HepG2 (cell line): ENCODE measurements around the gene PHACTR1. TPM values are rescaled to one million over a fixed set of nuclear protein-coding genes. Genes with fewer than 3 reads are reported as not detected.

Experiments
- ATAC-seq: fragments of 200-7000 bp; cut with Tn5 transposase; 3 replicates; pipeline ENCODE4 v1.9.1; 2020; ENCODE audit warnings: mild to moderate bottlenecking, moderate library complexity
- BruUV-seq: library from RNA; stranded (reverse); fragments of 400-500 nt; replicated peaks from 2 replicates; lab custom pipeline; 2021; lab: Mats Ljungman, UMichigan
- CTCF ChIA-PET: fragments of 300-600 bp; formaldehyde crosslinking; extraction: SDS; loops from one replicate; lab custom pipeline; 2021; ENCODE audit warnings: low total read pairs, inconsistent platforms, low intra/inter-chr PET ratio; lab: Yijun Ruan, JAX
- POLR2A ChIA-PET: fragments of 350-600 bp; sonication (Branson Sonifier 250); formaldehyde crosslinking; loops from one replicate; lab custom pipeline; 2020; ENCODE audit warnings: antibody characterized with exemption, inconsistent platforms; lab: Yijun Ruan, JAX
- DNase-seq: peaks from one replicate; pipeline ENCODE4 v3.0.0-alpha.2; 2015; ENCODE audit warnings: low spot score
- FAIRE-seq: peaks from 3 replicates; lab custom pipeline; 2011; peaks lifted over from hg19 to GRCh38; lab: Jason Lieb, UNC
- H2AFZ ChIP-seq: one replicate; pipeline ENCODE4 v1.6.1; 2011; ENCODE audit warnings: low read length, inconsistent platforms
- H3K27ac ChIP-seq: fragments of 300-600 bp; 3 replicates; pipeline ENCODE4 v1.8.0; 2011; ENCODE audit warnings: mixed run types, mild to moderate bottlenecking, mixed read lengths, low read length, inconsistent platforms; ENCODE audit not compliant: insufficient read depth; ENCODE audit errors: extremely low read length
- H3K27me3 ChIP-seq, 2 experiments: fragments of 200-600 bp in 1 of 2; 2 replicates in 1 of 2; 3 replicates in 1 of 2; pipeline versions ENCODE4 v1.6.0 to v1.8.0; 2011; ENCODE audit warnings: low read length in 2 of 2, mild to moderate bottlenecking in 2 of 2, moderate library complexity in 2 of 2, inconsistent platforms in 1 of 2; ENCODE audit not compliant: insufficient read depth in 2 of 2, control insufficient read depth in 1 of 2
- H3K36me3 ChIP-seq, 2 experiments: fragments of 200-600 bp in 1 of 2; replicated peaks in 1 of 2; 2 replicates in 1 of 2; 3 replicates in 1 of 2; pipeline versions ENCODE4 v1.5.1 to v1.8.0; 2011; ENCODE audit warnings: low read length in 2 of 2, inconsistent platforms in 1 of 2; ENCODE audit not compliant: insufficient read depth in 2 of 2, control insufficient read depth in 1 of 2
- H3K4me1 ChIP-seq: 2 replicates; pipeline ENCODE4 v1.5.1; 2012; ENCODE audit warnings: low read length, inconsistent platforms; ENCODE audit not compliant: insufficient read depth
- H3K4me2 ChIP-seq: 2 replicates; pipeline ENCODE4 v1.6.0; 2011; ENCODE audit warnings: low read depth, low read length, inconsistent platforms
- H3K4me3 ChIP-seq, 3 experiments: fragments of 200-600 bp in 1 of 3; sonication (generic), shearing (Covaris generic) in 1 of 3; replicated peaks in 1 of 3; 2 replicates each; pipeline ENCODE4 v1.5.1; 2011 to 2016; ENCODE audit warnings: low read length in 3 of 3, inconsistent platforms in 2 of 3, low read depth in 2 of 3, mild to moderate bottlenecking in 2 of 3, control low read depth in 1 of 3, mixed read lengths in 1 of 3; ENCODE audit not compliant: insufficient read depth in 1 of 3
- H3K79me2 ChIP-seq: one replicate; pipeline ENCODE4 v1.6.1; 2011; ENCODE audit warnings: low read length, inconsistent platforms; ENCODE audit not compliant: insufficient read depth
- H3K9ac ChIP-seq: 2 replicates; pipeline ENCODE4 v1.6.0; 2011; ENCODE audit warnings: mild to moderate bottlenecking, low read depth, low read length, inconsistent platforms; ENCODE audit not compliant: insufficient read depth
- H3K9me3 ChIP-seq: 2 replicates; pipeline ENCODE4 v1.5.1; 2012; ENCODE audit warnings: mild to moderate bottlenecking, low read length
- H4K20me1 ChIP-seq: 2 replicates; pipeline ENCODE4 v1.6.0; 2011; ENCODE audit warnings: inconsistent platforms, mild to moderate bottlenecking, low read length, moderate library complexity; ENCODE audit not compliant: insufficient read depth
- CBX1 ChIP-seq: IDR thresholded peaks from one replicate; pipeline ENCODE4 v1.6.1; 2016; ENCODE audit warnings: antibody characterized with exemption, low read depth
- MTERF4 ChIP-seq: sonication (generic); formaldehyde crosslinking; IDR thresholded peaks from 2 replicates; pipeline ENCODE4 v1.8.0; 2023; ENCODE audit warnings: mild to moderate bottlenecking, missing genetic modification reagents
- NFE2L1 ChIP-seq: sonication (generic); formaldehyde crosslinking; IDR thresholded peaks from 2 replicates; pipeline ENCODE4 v1.4.0; 2020; ENCODE audit warnings: missing genetic modification reagents, mild to moderate bottlenecking, borderline replicate concordance
- PAF1 ChIP-seq: IDR thresholded peaks from 2 replicates; pipeline ENCODE4 v1.6.1; 2016; ENCODE audit warnings: missing genetic modification reagents, missing compliant biosample characterization
- PHF8 ChIP-seq: sonication (generic); formaldehyde crosslinking; IDR thresholded peaks from 2 replicates; pipeline ENCODE4 v1.5.0; 2020; ENCODE audit warnings: missing genetic modification reagents
- SAP130 ChIP-seq: IDR thresholded peaks from 2 replicates; pipeline ENCODE4 v1.6.1; 2016; ENCODE audit warnings: low read depth
- SP1 ChIP-seq, 2 experiments: fragments of 450-650 bp in 1 of 2; sonication (generic) in 1 of 2; formaldehyde crosslinking in 1 of 2; IDR thresholded peaks; 2 replicates each; pipeline versions ENCODE4 v1.4.0 to v1.6.1; 2016 to 2020; ENCODE audit warnings: missing genetic modification reagents in 1 of 2
- SRY ChIP-seq: sonication (generic); formaldehyde crosslinking; IDR thresholded peaks from 2 replicates; pipeline ENCODE4 v1.8.0; 2022; ENCODE audit warnings: mild to moderate bottlenecking, missing genetic modification reagents
- TERF1 ChIP-seq: sonication (generic); formaldehyde crosslinking; IDR thresholded peaks from 2 replicates; pipeline ENCODE4 v1.8.0; 2022; ENCODE audit warnings: mild to moderate bottlenecking, missing genetic modification reagents, moderate library complexity
- YY1 ChIP-seq: IDR thresholded peaks from 2 replicates; pipeline ENCODE4 v1.6.1; 2011; ENCODE audit warnings: low read length, low read depth, moderate library complexity, mild to moderate bottlenecking; ENCODE audit not compliant: insufficient read depth, insufficient replicate concordance
- ZFP36 ChIP-seq: fragments of 150-350 bp; IDR thresholded peaks from 2 replicates; pipeline ENCODE4 v1.6.1; 2018; ENCODE audit warnings: borderline replicate concordance, low read length, low read depth; ENCODE audit not compliant: partially characterized antibody
- ZNF251 ChIP-seq: sonication (generic); formaldehyde crosslinking; IDR thresholded peaks from 2 replicates; pipeline ENCODE4 v1.9.0; 2021; ENCODE audit warnings: mild to moderate bottlenecking, missing genetic modification reagents
- ZNF569 ChIP-seq: sonication (generic); formaldehyde crosslinking; IDR thresholded peaks from 2 replicates; pipeline ENCODE4 v1.5.0; 2020; ENCODE audit warnings: mild to moderate bottlenecking, missing genetic modification reagents, moderate library complexity, borderline replicate concordance
- ZNF878 ChIP-seq: sonication (generic); formaldehyde crosslinking; IDR thresholded peaks from 2 replicates; pipeline ENCODE4 v1.8.1; 2023; ENCODE audit warnings: mild to moderate bottlenecking, missing genetic modification reagents, moderate library complexity
- ZXDC ChIP-seq: sonication (generic); formaldehyde crosslinking; IDR thresholded peaks from 2 replicates; pipeline ENCODE4 v1.5.0; 2020; ENCODE audit warnings: mild to moderate bottlenecking, missing genetic modification reagents
- WGBS: methylation state at CpG from one replicate; pipeline ENCODE4 v1.1.6; 2017; ENCODE audit warnings: low lambda C conversion rate; 5-methylcytosine and 5-hydroxymethylcytosine counted together
- in situ Hi-C: cut with HindIII; loops from 2 replicates; pipeline ENCODE4 v1.10.0; 2017; ENCODE audit warnings: low pct_unique_long_range_greater_than_20kb; ENCODE audit not compliant: extremely low pct_ligation_motif_present
- intact Hi-C: fragments of 100-400 bp; cut with micrococcal nuclease; formaldehyde crosslinking; loops from one replicate; pipeline ENCODE4 v1.10.0; 2022; ENCODE audit not compliant: unreplicated experiment
- polyA plus RNA-seq, 8 experiments: library from polyadenylated mRNA; depleted of rRNA in 3 of 8; stranded (reverse) in 7 of 8; unstranded in 1 of 8; fragments of >200 nt; fragmentation: Illumina TruSeq in 4 of 8; extraction: Trizol in 4 of 8; gene quantifications; 2 replicates each; pipeline versions ENCODE4 v1.2.1 to v1.2.3, GENCODE V29; 2011 to 2016; ENCODE audit warnings: low read depth in 4 of 8, missing spikeins in 1 of 8, mixed read lengths in 1 of 8; ENCODE audit not compliant: insufficient read depth in 1 of 8
- total RNA-seq, 5 experiments: library from RNA; depleted of rRNA; stranded (reverse); fragments of >200 nt; fragmentation: Illumina TruSeq; extraction: Trizol; gene quantifications; 2 replicates each; pipeline ENCODE4 v1.2.3, GENCODE V29; 2016; ENCODE audit warnings: low read depth in 1 of 5
- TF ChIP-seq, protein P1 (sequence below): sonication (generic); formaldehyde crosslinking; IDR thresholded peaks from 2 replicates; pipeline ENCODE4 v1.5.0; 2020; ENCODE audit warnings: mild to moderate bottlenecking, missing genetic modification reagents

The PHACTR1 gene
- total and polyA plus RNA-seq, 2 of the 13 experiments (the other 11 are each of a cell fraction or from before 2014, with no cell fraction given): 0.09 TPM; not detected in 1

- TF ChIP-seq ZFP36 (no peak), ZNF251 (CRISPR knock-in tag) (no peak), ZNF878 (CRISPR knock-in tag) (no peak), YY1 (no peak), PHF8 (no peak), TERF1 (CRISPR knock-in tag) (no peak), MTERF4 (CRISPR knock-in tag) (no peak), SAP130 (CRISPR knock-in tag) (no peak), NFE2L1 (CRISPR knock-in tag) (no peak), SRY (CRISPR knock-in tag) (no peak), ZNF569 (CRISPR knock-in tag) (no peak)
- TF ChIP-seq, all 625 proteins: peak for 0
Observed at GRCh38 chr6:12826584-12826983, 110.0 kb downstream of the PHACTR1 start (continued).

DNA sequence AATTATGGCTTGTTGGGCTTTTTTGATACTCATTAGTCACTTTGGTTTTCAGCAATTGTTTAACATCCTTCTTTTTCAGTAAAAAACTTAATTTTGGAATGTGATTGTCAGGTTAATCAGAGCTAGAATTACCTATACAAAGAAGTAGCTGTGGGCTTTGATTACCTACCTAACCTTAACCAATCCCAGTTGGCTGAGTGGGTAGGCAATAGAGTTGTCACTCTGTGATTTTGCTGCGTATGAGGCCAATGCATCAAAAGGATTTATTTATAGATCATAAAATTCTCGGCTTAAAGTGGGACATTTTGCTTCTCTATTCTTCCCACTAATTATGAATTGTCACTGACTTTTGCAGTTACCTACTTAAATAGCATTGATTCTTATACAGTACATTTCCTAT lies 111.4 kb downstream of the PHACTR1 start:
- in situ Hi-C loops: no loop called here
- Histone ChIP-seq H3K36me3 (no peaks in the 10 kb centered on the region), H3K4me2 (no peak overlapping the region), H2AFZ (no peak overlapping the region), H3K9ac (no peak overlapping the region), H3K79me2 (no peaks in the 10 kb centered on the region), H4K20me1 (no peaks in the 10 kb centered on the region), H3K4me3 (no peak overlapping the region), H3K4me1 (no peaks in the 10 kb centered on the region), H3K27ac (no peak overlapping the region), H3K27me3 (0 out of 5 replicates have a peak, but pooled peaks cover 0 to 1% of the 10 kb centered on the region in 2 experiments), H3K9me3 (no peaks in the 10 kb centered on the region)
- intact Hi-C loops: no loop called here
- no TSS peak for BruUV-seq
- FAIRE-seq (no peak), DNase-seq (no peak), ATAC-seq (no peak)
- ChIA-PET POLR2A (no interaction called here), CTCF (no interaction called here)
- WGBS: 10% methylated on average over 2 of the region's 2 CpGs
- TF ChIP-seq, protein P1, sequence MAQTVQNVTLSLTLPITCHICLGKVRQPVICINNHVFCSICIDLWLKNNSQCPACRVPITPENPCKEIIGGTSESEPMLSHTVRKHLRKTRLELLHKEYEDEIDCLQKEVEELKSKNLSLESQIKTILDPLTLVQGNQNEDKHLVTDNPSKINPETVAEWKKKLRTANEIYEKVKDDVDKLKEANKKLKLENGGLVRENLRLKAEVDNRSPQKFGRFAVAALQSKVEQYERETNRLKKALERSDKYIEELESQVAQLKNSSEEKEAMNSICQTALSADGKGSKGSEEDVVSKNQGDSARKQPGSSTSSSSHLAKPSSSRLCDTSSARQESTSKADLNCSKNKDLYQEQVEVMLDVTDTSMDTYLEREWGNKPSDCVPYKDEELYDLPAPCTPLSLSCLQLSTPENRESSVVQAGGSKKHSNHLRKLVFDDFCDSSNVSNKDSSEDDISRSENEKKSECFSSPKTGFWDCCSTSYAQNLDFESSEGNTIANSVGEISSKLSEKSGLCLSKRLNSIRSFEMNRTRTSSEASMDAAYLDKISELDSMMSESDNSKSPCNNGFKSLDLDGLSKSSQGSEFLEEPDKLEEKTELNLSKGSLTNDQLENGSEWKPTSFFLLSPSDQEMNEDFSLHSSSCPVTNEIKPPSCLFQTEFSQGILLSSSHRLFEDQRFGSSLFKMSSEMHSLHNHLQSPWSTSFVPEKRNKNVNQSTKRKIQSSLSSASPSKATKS (CRISPR knock-in tag): no peak
- TF ChIP-seq CBX1: no peak
- no peak for TF ChIP-seq PAF1 (CRISPR knock-in tag)
- TF ChIP-seq ZXDC (CRISPR knock-in tag): no peak
- no peak for TF ChIP-seq SP1 (IDR thresholded peaks at IDR 0.05)
- TF ChIP-seq SP1 (CRISPR knock-in tag; IDR thresholded peaks at IDR 0.05): no peak
